ENCODE results near the gene SDCCAG8. TPM values are rescaled to one million over a fixed set of nuclear protein-coding genes. Genes with fewer than 3 reads are reported as not detected.

The SDCCAG8 gene
- total and polyA plus RNA-seq, 10 donors: 14.8 to 79.3 (median 46.5) TPM

DNA sequence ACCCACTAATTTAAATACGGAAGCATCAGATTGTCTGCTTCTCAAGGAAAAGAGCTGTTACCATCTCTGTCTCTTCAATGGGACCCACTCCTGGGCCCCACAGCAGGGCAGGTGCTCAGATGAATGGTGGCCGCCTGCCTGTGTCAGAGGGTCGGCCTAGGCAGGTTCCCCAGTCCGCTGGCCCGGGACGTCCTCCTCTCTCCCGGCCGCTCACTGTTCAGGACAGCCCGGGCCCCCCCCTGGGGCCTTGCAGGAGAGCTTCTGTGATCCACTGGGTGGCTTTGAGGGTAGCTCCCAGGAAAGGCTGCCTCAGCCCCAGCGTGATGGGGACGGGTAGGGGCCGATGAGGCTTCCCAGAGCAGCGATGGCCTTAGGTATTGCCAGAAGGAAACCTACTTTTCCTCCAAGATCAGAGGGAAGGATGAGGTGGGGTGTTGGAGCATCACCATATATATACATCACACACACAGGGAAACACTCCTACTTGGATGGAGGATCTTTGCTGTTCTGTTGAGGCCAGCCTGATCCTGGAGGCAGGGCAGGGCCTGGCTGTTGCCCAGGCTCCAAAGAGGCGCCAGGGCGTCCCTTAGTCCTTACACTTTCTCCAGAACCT is 231.3 kb downstream of the SDCCAG8 start:
- Histone ChIP-seq H3K4me3 (no peak overlapping the region), H3K27ac (no peak overlapping the region), H3K27me3 (replicated peaks in 1 of 7) (peaks cover 0 to 13% (median 0%) of the 10 kb centered on the region in 7 donors), H3K9me3 (no peaks in the 10 kb centered on the region), H3K36me3 (peaks cover 0 to 28% (median 8%) of the 10 kb centered on the region in 6 donors), H3K4me1 (peaks cover 4 to 16% (median 13%) of the 10 kb centered on the region in 6 donors)
- WGBS, 5 donors: 90 to 98% (median 95%) methylated on average over 6 to 15 of the region's 15 CpGs
- DNase-seq: no peak
- intact Hi-C loops (cut with DNase I; ENCODE audit: low total_unique reads): no loop called here
- TF ChIP-seq POLR2AphosphoS5 (IDR thresholded peaks at IDR 0.05): no peak
- TF ChIP-seq CTCF (IDR thresholded peaks at IDR 0.05 in 8 of 11, conservative IDR thresholded peaks at IDR 0.05 in 3 of 11): no peak
- no peak for TF ChIP-seq POLR2A (IDR thresholded peaks at IDR 0.05)

DNA sequence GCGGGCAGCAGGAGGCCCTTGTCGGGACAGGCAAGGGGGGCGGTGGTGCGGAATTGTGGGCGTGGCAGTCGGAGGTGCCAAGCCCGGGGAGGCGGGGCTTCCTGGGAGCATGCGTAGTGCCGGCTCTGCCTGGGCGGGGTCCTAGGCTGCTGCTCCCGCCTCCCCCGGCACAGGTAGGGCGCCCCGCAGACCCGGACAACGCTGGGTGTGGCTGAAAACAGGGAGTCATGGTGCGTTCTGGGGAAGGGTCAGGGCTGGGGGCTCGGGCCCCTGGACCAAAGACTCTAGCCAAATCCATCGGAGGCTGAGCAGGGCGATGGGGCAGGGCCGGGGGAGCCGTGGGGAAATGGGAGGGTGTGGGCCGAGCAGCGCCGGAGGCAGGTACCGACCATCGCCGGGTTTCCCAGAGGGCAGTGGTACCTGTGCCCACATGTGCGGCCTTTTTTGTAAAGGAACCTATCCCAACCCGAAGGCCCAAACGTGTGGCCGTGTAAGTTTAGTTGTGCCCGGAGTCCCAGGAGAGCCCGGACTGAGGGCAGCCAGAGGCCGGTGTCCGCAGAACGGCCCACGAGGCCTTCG is 231.9 kb downstream of the SDCCAG8 start:
- intact Hi-C loops (cut with DNase I; ENCODE audit: low total_unique reads): no loop called here
- no peak overlapping the region for H3K27ac ChIP-seq
- no peak for DNase-seq
- no peaks in the 10 kb centered on the region for H3K9me3 ChIP-seq
- H3K27me3 ChIP-seq (replicated peaks in 1 of 7): peaks cover 0 to 7% (median 0%) of the 10 kb centered on the region in 7 donors
- TF ChIP-seq CTCF (IDR thresholded peaks at IDR 0.05 in 8 of 11, conservative IDR thresholded peaks at IDR 0.05 in 3 of 11) (no peak), POLR2AphosphoS5 (IDR thresholded peaks at IDR 0.05) (peak in 1 of 3 donors; percentile 12), POLR2A (IDR thresholded peaks at IDR 0.05) (no peak)
- H3K4me3 ChIP-seq: no peak overlapping the region
- peaks cover 0 to 28% (median 8%) of the 10 kb centered on the region in 6 donors for H3K36me3 ChIP-seq
- 88 to 94% (median 92%) methylated on average over 11 to 40 of the region's 40 CpGs for WGBS, 5 donors
- peaks cover 0 to 10% (median 7%) of the 10 kb centered on the region in 6 donors for H3K4me1 ChIP-seq

GRCh38 chr1:243488459-243489157 is 232.8 kb downstream of the SDCCAG8 start:
- intact Hi-C loops (cut with DNase I; ENCODE audit: low total_unique reads): no loop called here
- no peaks in the 10 kb centered on the region for H3K9me3 ChIP-seq
- H3K36me3 ChIP-seq: peaks cover 0 to 28% (median 8%) of the 10 kb centered on the region in 6 donors
- WGBS, 5 donors: 90 to 95% (median 92%) methylated on average over 15 to 20 of the region's 20 CpGs
- H3K4me3 ChIP-seq: no peak overlapping the region
- no peak for TF ChIP-seq POLR2AphosphoS5 (IDR thresholded peaks at IDR 0.05)
- no peak for TF ChIP-seq CTCF (IDR thresholded peaks at IDR 0.05 in 8 of 11, conservative IDR thresholded peaks at IDR 0.05 in 3 of 11)
- no peak for TF ChIP-seq POLR2A (IDR thresholded peaks at IDR 0.05)
- H3K27me3 ChIP-seq (replicated peaks in 1 of 7): no peaks in the 10 kb centered on the region
- peaks cover 0 to 2% (median under 1%) of the 10 kb centered on the region in 6 donors for H3K4me1 ChIP-seq
- DNase-seq: no peak
- no peak overlapping the region for H3K27ac ChIP-seq

GRCh38 chr1:243489158-243489527 is 233.3 kb downstream of the SDCCAG8 start:
- Histone ChIP-seq H3K36me3 (peaks cover 0 to 28% (median 8%) of the 10 kb centered on the region in 6 donors), H3K27ac (no peak overlapping the region), H3K4me1 (no peaks in the 10 kb centered on the region), H3K4me3 (no peak overlapping the region), H3K9me3 (no peaks in the 10 kb centered on the region), H3K27me3 (replicated peaks in 1 of 7) (no peaks in the 10 kb centered on the region)
- no peak for DNase-seq
- TF ChIP-seq POLR2AphosphoS5 (IDR thresholded peaks at IDR 0.05) (peak in 1 of 3 donors; percentile 44), CTCF (IDR thresholded peaks at IDR 0.05 in 8 of 11, conservative IDR thresholded peaks at IDR 0.05 in 3 of 11) (no peak), POLR2A (IDR thresholded peaks at IDR 0.05) (no peak)
- WGBS, 5 donors: 87 to 96% (median 94%) methylated on average over 17 to 24 of the region's 24 CpGs
- intact Hi-C loops (cut with DNase I; ENCODE audit: low total_unique reads): no loop called here

Measured in spleen (tissue), 11 donors.